HepG2 (cell line): ENCODE measurements around the gene CSNK2A1. TPM values are rescaled to one million over a fixed set of nuclear protein-coding genes. Genes with fewer than 3 reads are reported as not detected.

ENCODE experiments used
- AGO2 ChIP-seq: fragments of 200-400 bp; formaldehyde crosslinking; optimal IDR thresholded peaks from 2 replicates; pipeline ENCODE3; 2017; ENCODE audit warnings: mild to moderate bottlenecking, low read depth, low read length, moderate library complexity
- CCDC6 ChIP-seq: sonication (generic); formaldehyde crosslinking; IDR thresholded peaks from 2 replicates; pipeline ENCODE4 v1.8.1; 2022; ENCODE audit warnings: mild to moderate bottlenecking, missing genetic modification reagents, moderate library complexity
- DNMT3B ChIP-seq: conservative IDR thresholded peaks from 2 replicates; pipeline ENCODE4 v1.6.1; 2016; ENCODE audit warnings: missing biosample characterization, control low read depth
- HMG20B ChIP-seq: conservative IDR thresholded peaks from 2 replicates; pipeline ENCODE4 v1.6.1; 2016; ENCODE audit warnings: missing genetic modification reagents, missing compliant biosample characterization
- ISX ChIP-seq: sonication (generic); formaldehyde crosslinking; conservative IDR thresholded peaks from 2 replicates; pipeline ENCODE4 v1.5.0; 2020; ENCODE audit warnings: missing genetic modification reagents
- KAT8 ChIP-seq: IDR thresholded peaks from 2 replicates; pipeline ENCODE4 v1.6.1; 2016; ENCODE audit warnings: missing genetic modification reagents, missing compliant biosample characterization
- KDM5A ChIP-seq: fragments of 200-600 bp; sonication (generic); IDR thresholded peaks from 2 replicates; pipeline ENCODE4 v1.7.0; 2018; ENCODE audit warnings: antibody characterized with exemption, mild to moderate bottlenecking, low read length, borderline replicate concordance
- KLF15 ChIP-seq: sonication (generic); formaldehyde crosslinking; IDR thresholded peaks from 2 replicates; pipeline ENCODE4 v1.8.1; 2023; ENCODE audit warnings: borderline replicate concordance, mild to moderate bottlenecking, inconsistent platforms, missing genetic modification reagents, mixed read lengths
- RBM22 ChIP-seq: fragments of 200-400 bp; formaldehyde crosslinking; optimal IDR thresholded peaks from 2 replicates; pipeline ENCODE3; 2017; ENCODE audit warnings: mild to moderate bottlenecking, low read length, moderate library complexity
- TGIF2 ChIP-seq: IDR thresholded peaks from 2 replicates; pipeline ENCODE4 v1.6.1; 2016; ENCODE audit warnings: control low read depth, missing compliant biosample characterization
- ZNF230 ChIP-seq: sonication (generic); formaldehyde crosslinking; IDR thresholded peaks from 2 replicates; pipeline ENCODE4 v1.4.0; 2020; ENCODE audit warnings: mild to moderate bottlenecking, missing genetic modification reagents
- ZNF331 ChIP-seq: sonication (generic); formaldehyde crosslinking; IDR thresholded peaks from 2 replicates; pipeline ENCODE4 v1.4.0; 2020; ENCODE audit warnings: missing genetic modification reagents
- ZNF776 ChIP-seq: sonication (generic); formaldehyde crosslinking; IDR thresholded peaks from 2 replicates; pipeline ENCODE4 v1.4.0; 2020; ENCODE audit warnings: mild to moderate bottlenecking, missing genetic modification reagents
- polyA plus RNA-seq, 8 experiments: library from polyadenylated mRNA; depleted of rRNA in 3 of 8; stranded (reverse) in 7 of 8; unstranded in 1 of 8; fragments of >200 nt; fragmentation: Illumina TruSeq in 4 of 8; extraction: Trizol in 4 of 8; gene quantifications; 2 replicates each; pipeline versions ENCODE4 v1.2.1 to v1.2.3, GENCODE V29; 2011 to 2016; ENCODE audit warnings: low read depth in 4 of 8, missing spikeins in 1 of 8, mixed read lengths in 1 of 8; ENCODE audit not compliant: insufficient read depth in 1 of 8
- total RNA-seq, 5 experiments: library from RNA; depleted of rRNA; stranded (reverse); fragments of >200 nt; fragmentation: Illumina TruSeq; extraction: Trizol; gene quantifications; 2 replicates each; pipeline ENCODE4 v1.2.3, GENCODE V29; 2016; ENCODE audit warnings: low read depth in 1 of 5
- TF ChIP-seq, protein P1 (sequence below): sonication (generic); formaldehyde crosslinking; IDR thresholded peaks from 2 replicates; pipeline ENCODE4 v1.8.0; 2022; ENCODE audit warnings: missing genetic modification reagents, mild to moderate bottlenecking, borderline replicate concordance
- TF ChIP-seq, protein P2 (sequence below): sonication (generic); formaldehyde crosslinking; IDR thresholded peaks from 2 replicates; pipeline ENCODE4 v1.5.0; 2020; ENCODE audit warnings: mild to moderate bottlenecking, missing genetic modification reagents, moderate library complexity
- TF ChIP-seq, protein P3 (sequence below): sonication (generic); formaldehyde crosslinking; IDR thresholded peaks from 2 replicates; pipeline ENCODE4 v1.4.0; 2020; ENCODE audit warnings: missing genetic modification reagents, borderline replicate concordance

CSNK2A1 gene
- total and polyA plus RNA-seq, 2 of the 13 experiments (the other 11 are each of a cell fraction or from before 2014, with no cell fraction given): 153 to 231 TPM

DNA sequence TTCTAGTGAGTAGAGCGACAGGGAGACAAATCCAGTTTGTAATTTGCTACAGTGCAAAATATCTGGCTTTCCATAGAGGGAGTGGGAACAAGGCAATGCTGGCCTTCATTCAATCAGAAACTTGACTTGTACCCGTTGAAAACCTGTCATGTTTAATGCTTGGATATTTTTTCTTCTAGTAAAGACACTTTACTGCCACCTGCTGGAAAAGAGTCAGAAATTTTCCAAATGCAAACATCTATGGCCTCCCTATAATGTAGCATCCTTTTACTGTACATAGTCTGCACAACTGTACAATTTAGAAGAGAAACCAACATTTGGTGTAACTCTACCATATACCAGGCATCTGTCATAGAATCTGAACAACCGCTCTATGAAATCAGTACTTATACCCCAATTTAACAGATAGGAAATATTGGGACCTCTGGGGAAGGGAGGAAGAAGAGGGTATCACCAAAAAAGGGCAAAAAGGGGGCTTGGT, 64.6 kb downstream of the CSNK2A1 start (continued):
- TF ChIP-seq KDM5A (peak; percentile 54; the same call in 1 of the 2 replicates), ZNF776 (CRISPR knock-in tag) (no peak), HMG20B (CRISPR knock-in tag) (no peak), ZNF230 (CRISPR knock-in tag) (no peak), DNMT3B (CRISPR knock-in tag) (0 out of 2 replicates have a peak, but pooled peaks have one; percentile 77), CCDC6 (CRISPR knock-in tag) (no peak), KLF15 (CRISPR knock-in tag) (no peak), ZNF331 (0 out of 2 replicates have a peak, but pooled peaks have one; percentile 16), KAT8 (CRISPR knock-in tag) (peak; percentile 28; the same call in 1 of the 2 replicates), RBM22 (no peak), ISX (no peak), AGO2 (peak; percentile 20), TGIF2 (no peak)
- TF ChIP-seq, protein P1, sequence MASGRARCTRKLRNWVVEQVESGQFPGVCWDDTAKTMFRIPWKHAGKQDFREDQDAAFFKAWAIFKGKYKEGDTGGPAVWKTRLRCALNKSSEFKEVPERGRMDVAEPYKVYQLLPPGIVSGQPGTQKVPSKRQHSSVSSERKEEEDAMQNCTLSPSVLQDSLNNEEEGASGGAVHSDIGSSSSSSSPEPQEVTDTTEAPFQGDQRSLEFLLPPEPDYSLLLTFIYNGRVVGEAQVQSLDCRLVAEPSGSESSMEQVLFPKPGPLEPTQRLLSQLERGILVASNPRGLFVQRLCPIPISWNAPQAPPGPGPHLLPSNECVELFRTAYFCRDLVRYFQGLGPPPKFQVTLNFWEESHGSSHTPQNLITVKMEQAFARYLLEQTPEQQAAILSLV (CRISPR knock-in tag): no peak
- TF ChIP-seq, protein P2, sequence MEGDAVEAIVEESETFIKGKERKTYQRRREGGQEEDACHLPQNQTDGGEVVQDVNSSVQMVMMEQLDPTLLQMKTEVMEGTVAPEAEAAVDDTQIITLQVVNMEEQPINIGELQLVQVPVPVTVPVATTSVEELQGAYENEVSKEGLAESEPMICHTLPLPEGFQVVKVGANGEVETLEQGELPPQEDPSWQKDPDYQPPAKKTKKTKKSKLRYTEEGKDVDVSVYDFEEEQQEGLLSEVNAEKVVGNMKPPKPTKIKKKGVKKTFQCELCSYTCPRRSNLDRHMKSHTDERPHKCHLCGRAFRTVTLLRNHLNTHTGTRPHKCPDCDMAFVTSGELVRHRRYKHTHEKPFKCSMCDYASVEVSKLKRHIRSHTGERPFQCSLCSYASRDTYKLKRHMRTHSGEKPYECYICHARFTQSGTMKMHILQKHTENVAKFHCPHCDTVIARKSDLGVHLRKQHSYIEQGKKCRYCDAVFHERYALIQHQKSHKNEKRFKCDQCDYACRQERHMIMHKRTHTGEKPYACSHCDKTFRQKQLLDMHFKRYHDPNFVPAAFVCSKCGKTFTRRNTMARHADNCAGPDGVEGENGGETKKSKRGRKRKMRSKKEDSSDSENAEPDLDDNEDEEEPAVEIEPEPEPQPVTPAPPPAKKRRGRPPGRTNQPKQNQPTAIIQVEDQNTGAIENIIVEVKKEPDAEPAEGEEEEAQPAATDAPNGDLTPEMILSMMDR (CRISPR knock-in tag): peak; percentile 81
- TF ChIP-seq, protein P3, sequence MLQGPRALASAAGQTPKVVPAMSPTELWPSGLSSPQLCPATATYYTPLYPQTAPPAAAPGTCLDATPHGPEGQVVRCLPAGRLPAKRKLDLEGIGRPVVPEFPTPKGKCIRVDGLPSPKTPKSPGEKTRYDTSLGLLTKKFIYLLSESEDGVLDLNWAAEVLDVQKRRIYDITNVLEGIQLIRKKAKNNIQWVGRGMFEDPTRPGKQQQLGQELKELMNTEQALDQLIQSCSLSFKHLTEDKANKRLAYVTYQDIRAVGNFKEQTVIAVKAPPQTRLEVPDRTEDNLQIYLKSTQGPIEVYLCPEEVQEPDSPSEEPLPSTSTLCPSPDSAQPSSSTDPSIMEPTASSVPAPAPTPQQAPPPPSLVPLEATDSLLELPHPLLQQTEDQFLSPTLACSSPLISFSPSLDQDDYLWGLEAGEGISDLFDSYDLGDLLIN: no peak
- TF ChIP-seq, all 625 proteins: peak for 52
